GM23248 (cell line): ENCODE measurements around the gene KIAA0586.

Experiments
- EZH2 ChIP-seq: fragments of 200-600 bp; sonication (generic); IDR thresholded peaks from 2 replicates; pipeline ENCODE4 v1.6.1; 2018; ENCODE audit warnings: antibody characterized with exemption, mild to moderate bottlenecking; ENCODE audit not compliant: insufficient read depth, poor library complexity, severe bottlenecking
- EZH2phosphoT487 ChIP-seq: fragments of 200-600 bp; sonication (generic); IDR thresholded peaks from 2 replicates; pipeline ENCODE4 v1.6.1; 2018; ENCODE audit warnings: antibody characterized with exemption, moderate library complexity, mild to moderate bottlenecking, low read depth; ENCODE audit not compliant: insufficient read depth

DNA sequence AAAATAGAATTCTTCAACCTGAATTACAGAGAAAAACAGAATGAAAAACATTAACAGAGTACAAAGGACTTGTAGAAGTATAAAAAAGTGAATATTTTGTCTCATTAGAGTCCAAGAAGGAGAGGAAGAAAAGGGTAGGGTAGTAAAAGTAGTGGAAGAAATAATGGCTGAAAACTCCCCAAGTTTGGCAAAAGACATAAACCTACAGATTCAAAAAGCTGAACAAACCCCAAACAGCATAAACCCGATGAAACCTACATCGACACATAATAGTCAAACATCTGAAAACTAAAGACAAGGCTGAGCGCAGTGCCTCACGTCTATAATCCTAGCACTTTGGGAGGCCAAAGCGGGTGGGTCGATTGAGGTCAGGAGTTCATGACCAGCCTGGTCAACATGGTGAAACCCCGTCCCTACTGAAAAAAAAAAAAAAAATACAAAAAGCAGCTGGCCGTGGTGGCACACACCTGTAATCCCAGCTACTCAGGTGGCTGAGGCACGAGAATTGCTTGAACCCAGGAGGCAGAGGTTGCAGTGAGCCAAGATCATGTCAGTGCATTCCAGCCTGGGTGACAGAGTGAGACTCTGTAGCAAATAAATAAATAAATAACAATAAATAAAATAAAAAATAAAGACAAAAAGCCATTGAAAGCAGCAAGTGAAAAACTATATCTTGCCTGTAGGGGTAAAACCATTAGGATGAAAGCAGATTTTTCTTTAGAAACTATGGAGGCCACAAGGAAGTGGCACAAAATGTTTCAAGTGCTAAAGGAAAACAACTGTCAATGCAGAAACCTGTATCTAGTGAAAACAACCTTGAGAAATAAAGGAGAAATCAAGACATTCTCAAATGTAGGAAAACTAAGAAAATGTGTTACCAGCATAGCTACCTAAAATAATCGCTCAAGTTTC, 11.6 kb upstream of the KIAA0586 start:
- no peak for TF ChIP-seq EZH2phosphoT487
- no peak for TF ChIP-seq EZH2
